Neural crest cell (in vitro differentiated cells): Measurements from ENCODE around the gene DSCAM. TPM values are rescaled to one million over a fixed set of nuclear protein-coding genes. Genes with fewer than 3 reads are reported as not detected.

Experiments
- DNase-seq: peaks from one replicate; pipeline ENCODE4 v3.0.0; 2021; ENCODE audit warnings: low read depth, mixed read lengths, low spot score
- H3K27ac Mint-ChIP-seq: one replicate; pipeline ENCODE4 v1.8.0; 2021; ENCODE audit warnings: mild to moderate bottlenecking, mixed read lengths; ENCODE audit not compliant: unreplicated experiment
- H3K27me3 Mint-ChIP-seq: 2 replicates; pipeline ENCODE4 v1.8.0; 2021; ENCODE audit warnings: low read depth, mild to moderate bottlenecking, mixed read lengths
- H3K36me3 Mint-ChIP-seq: 2 replicates; pipeline ENCODE4 v1.8.0; 2021; ENCODE audit warnings: low read depth, mild to moderate bottlenecking, mixed read lengths
- H3K4me1 Mint-ChIP-seq: 2 replicates; pipeline ENCODE4 v1.8.0; 2021; ENCODE audit warnings: mixed read lengths
- H3K4me3 Mint-ChIP-seq: one replicate; pipeline ENCODE4 v1.8.0; 2021; ENCODE audit warnings: mild to moderate bottlenecking, mixed read lengths
- H3K9me3 Mint-ChIP-seq: 2 replicates; pipeline ENCODE4 v1.8.0; 2021; ENCODE audit warnings: mixed read lengths
- total RNA-seq: library from RNA; stranded (reverse); gene quantifications from 2 replicates; pipeline ENCODE4 v1.2.1, GENCODE V29; 2021
- TF ChIP-seq, protein P1 (sequence below): fragments of 200-600 bp; sonication (generic); conservative IDR thresholded peaks from 2 replicates; pipeline ENCODE4 v1.5.0; 2021; ENCODE audit warnings: antibody characterized with exemption, mild to moderate bottlenecking

DSCAM gene
- total RNA-seq, 1 donor from 2014 or later: 0.19 TPM

GRCh38 chr21:40652436-40652835 is 194.5 kb downstream of the DSCAM start:
- Mint-ChIP-seq H3K4me1 (no peaks in the 10 kb centered on the region), H3K4me3 (no peak overlapping the region), H3K36me3 (peaks cover 3% of the 10 kb centered on the region), H3K27ac (no peak overlapping the region), H3K9me3 (peaks cover 6% of the 10 kb centered on the region), H3K27me3 (no peaks in the 10 kb centered on the region)
- TF ChIP-seq, protein P1, sequence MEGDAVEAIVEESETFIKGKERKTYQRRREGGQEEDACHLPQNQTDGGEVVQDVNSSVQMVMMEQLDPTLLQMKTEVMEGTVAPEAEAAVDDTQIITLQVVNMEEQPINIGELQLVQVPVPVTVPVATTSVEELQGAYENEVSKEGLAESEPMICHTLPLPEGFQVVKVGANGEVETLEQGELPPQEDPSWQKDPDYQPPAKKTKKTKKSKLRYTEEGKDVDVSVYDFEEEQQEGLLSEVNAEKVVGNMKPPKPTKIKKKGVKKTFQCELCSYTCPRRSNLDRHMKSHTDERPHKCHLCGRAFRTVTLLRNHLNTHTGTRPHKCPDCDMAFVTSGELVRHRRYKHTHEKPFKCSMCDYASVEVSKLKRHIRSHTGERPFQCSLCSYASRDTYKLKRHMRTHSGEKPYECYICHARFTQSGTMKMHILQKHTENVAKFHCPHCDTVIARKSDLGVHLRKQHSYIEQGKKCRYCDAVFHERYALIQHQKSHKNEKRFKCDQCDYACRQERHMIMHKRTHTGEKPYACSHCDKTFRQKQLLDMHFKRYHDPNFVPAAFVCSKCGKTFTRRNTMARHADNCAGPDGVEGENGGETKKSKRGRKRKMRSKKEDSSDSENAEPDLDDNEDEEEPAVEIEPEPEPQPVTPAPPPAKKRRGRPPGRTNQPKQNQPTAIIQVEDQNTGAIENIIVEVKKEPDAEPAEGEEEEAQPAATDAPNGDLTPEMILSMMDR: no peak
- no peak for DNase-seq

- no peak overlapping the region for H3K4me3 Mint-ChIP-seq
- TF ChIP-seq, protein P1: no peak
- H3K36me3 Mint-ChIP-seq: peaks cover 3% of the 10 kb centered on the region
- no peaks in the 10 kb centered on the region for H3K4me1 Mint-ChIP-seq
- DNase-seq: no peak
- no peak overlapping the region for H3K27ac Mint-ChIP-seq
- H3K9me3 Mint-ChIP-seq: peaks cover 6% of the 10 kb centered on the region
- H3K27me3 Mint-ChIP-seq: no peaks in the 10 kb centered on the region
Measured at GRCh38 chr21:40647706-40648105, 199.3 kb downstream of the DSCAM start.

DNA sequence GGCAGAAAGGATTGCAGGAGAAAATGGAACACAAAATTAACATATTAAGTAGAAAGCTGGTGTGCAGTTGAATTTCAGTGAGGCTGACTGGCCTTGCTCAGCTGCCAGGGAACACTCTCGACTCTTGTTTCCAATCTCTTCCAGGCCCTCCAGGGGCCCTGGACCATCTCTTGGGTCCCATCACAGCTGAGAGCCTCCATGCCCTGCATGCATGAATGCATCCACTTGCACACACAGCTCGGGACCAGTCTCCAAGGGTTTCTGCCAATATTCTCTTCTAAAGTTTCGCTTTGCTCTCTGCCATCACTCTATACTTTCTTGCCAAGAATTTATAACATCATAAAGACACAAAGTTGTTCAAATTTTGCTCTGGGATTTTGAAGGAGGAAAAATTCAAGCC is 200.3 kb downstream of the DSCAM start:
- peaks cover 3% of the 10 kb centered on the region for H3K36me3 Mint-ChIP-seq
- no peaks in the 10 kb centered on the region for H3K4me1 Mint-ChIP-seq
- TF ChIP-seq, protein P1: no peak
- peaks cover 8% of the 10 kb centered on the region for H3K9me3 Mint-ChIP-seq
- H3K27ac Mint-ChIP-seq: no peak overlapping the region
- DNase-seq: no peak
- H3K4me3 Mint-ChIP-seq: no peak overlapping the region
- no peaks in the 10 kb centered on the region for H3K27me3 Mint-ChIP-seq

DNA sequence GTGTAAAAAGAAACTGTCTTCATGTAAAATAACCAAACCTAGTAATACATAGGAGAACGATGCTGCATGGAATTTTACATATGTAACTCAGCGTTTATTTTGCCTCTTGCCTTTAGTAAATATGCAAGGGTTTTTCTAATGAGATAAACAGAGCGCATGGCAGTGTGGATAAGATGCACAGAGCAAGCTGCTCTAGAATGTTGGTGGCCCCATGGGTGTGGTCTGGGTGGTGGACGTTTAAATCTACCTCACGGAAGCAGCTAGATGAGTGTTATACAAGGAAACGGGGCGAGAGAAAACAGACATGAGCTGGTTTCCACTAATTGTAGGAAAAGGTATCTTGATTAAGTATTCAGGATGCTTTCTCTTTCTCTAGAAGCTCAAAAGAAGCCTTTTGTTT is 205.9 kb downstream of the DSCAM start:
- no peak for DNase-seq
- peaks cover 2% of the 10 kb centered on the region for H3K9me3 Mint-ChIP-seq
- H3K27me3 Mint-ChIP-seq: no peaks in the 10 kb centered on the region
- peaks cover 14% of the 10 kb centered on the region for H3K4me1 Mint-ChIP-seq
- TF ChIP-seq, protein P1: no peak
- H3K27ac Mint-ChIP-seq: no peak overlapping the region
- no peaks in the 10 kb centered on the region for H3K36me3 Mint-ChIP-seq
- H3K4me3 Mint-ChIP-seq: no peak overlapping the region

DNA sequence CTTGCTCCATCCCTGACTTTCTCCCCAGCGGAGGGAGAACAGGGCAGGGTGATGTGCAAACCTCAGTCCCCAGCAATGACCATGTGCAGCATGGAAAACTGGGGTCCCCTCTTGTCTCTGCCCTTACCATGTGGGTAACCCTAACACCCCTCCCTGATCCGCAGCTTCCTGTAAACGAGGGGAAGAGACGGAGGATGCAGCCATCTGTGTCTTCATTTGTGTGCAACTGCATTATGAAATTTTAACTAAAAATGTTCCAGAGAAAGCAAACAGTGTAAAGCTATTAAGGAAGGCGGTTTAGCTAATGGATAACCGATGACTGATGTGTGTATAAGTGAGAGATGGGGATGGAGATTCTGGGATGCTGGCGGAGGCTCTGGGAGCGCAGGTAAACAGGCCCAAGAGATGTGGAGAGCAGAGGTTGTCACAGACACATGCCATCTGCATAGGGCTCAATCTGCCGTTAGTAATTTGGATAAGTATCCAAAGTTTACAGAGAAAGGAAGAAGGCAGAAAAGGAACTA is 206.6 kb downstream of the DSCAM start:
- no peak overlapping the region for H3K4me3 Mint-ChIP-seq
- H3K27ac Mint-ChIP-seq: no peak overlapping the region
- TF ChIP-seq, protein P1: no peak
- no peak for DNase-seq
- H3K27me3 Mint-ChIP-seq: no peaks in the 10 kb centered on the region
- H3K36me3 Mint-ChIP-seq: no peaks in the 10 kb centered on the region
- peaks cover 2% of the 10 kb centered on the region for H3K9me3 Mint-ChIP-seq
- H3K4me1 Mint-ChIP-seq: peaks cover 14% of the 10 kb centered on the region
